Activated T-helper 2 cell treated with anti-CD3 and anti-CD28 coated beads, Interferon-gamma antibody, Interleukin-2, Interleukin-4, amounts not matched to agents 10 μg/mL and 5 μg/mL and 100 μg/mL, durations not matched to agents 14 hours and 24 hours and 36 hours (primary cell): ENCODE measurements around the gene IFT80. TPM values are rescaled to one million over a fixed set of nuclear protein-coding genes. Genes with fewer than 3 reads are reported as not detected.
"Not testable (repeated sequence)": the region's sequence is repeated elsewhere in the genome, so short reads cannot be mapped to it uniquely, and the experiment has no call there.

Experiments used
- DNase-seq: peaks from one replicate; pipeline ENCODE4 v3.0.0; 2021; ENCODE audit warnings: low spot score
- H3K27ac Mint-ChIP-seq: one replicate; pipeline ENCODE4 v1.8.0; 2021; ENCODE audit warnings: mixed read lengths
- H3K27me3 Mint-ChIP-seq: one replicate; pipeline ENCODE4 v1.8.0; 2021; ENCODE audit warnings: low read depth, mixed read lengths
- H3K36me3 Mint-ChIP-seq: one replicate; pipeline ENCODE4 v1.8.0; 2021; ENCODE audit warnings: low read depth, mixed read lengths
- H3K4me1 Mint-ChIP-seq: one replicate; pipeline ENCODE4 v1.8.0; 2021; ENCODE audit warnings: low read depth, mixed read lengths
- H3K4me3 Mint-ChIP-seq: one replicate; pipeline ENCODE4 v1.8.0; 2021; ENCODE audit warnings: low read depth, mild to moderate bottlenecking, moderate library complexity, mixed read lengths
- H3K9me3 Mint-ChIP-seq: one replicate; pipeline ENCODE4 v1.8.0; 2021; ENCODE audit warnings: mixed read lengths
- intact Hi-C: fragments of 100-400 bp; cut with micrococcal nuclease; formaldehyde crosslinking; loops from one replicate; pipeline ENCODE4 v1.15.1; 2023
- total RNA-seq: library from RNA; stranded (reverse); gene quantifications from 2 replicates; pipeline ENCODE4 v1.2.3, GENCODE V29; 2022

The IFT80 gene
- total RNA-seq, 1 donor from 2014 or later, result 19.2 TPM

GRCh38 chr3:160330690-160331089, 68.3 kb downstream of the IFT80 start:
- no peaks in the 10 kb centered on the region for H3K27me3 Mint-ChIP-seq
- no peak for DNase-seq
- no peaks in the 10 kb centered on the region for H3K36me3 Mint-ChIP-seq
- H3K4me3 Mint-ChIP-seq, result no peak overlapping the region
- no peaks in the 10 kb centered on the region for H3K4me1 Mint-ChIP-seq
- no peaks in the 10 kb centered on the region for H3K9me3 Mint-ChIP-seq
- H3K27ac Mint-ChIP-seq, result no peak overlapping the region
- intact Hi-C loops, result no loop called here

GRCh38 chr3:160330109-160330508, 68.9 kb downstream of the IFT80 start:
- intact Hi-C loops, result no loop called here
- Mint-ChIP-seq H3K9me3 (no peaks in the 10 kb centered on the region), H3K36me3 (no peaks in the 10 kb centered on the region), H3K4me1 (no peaks in the 10 kb centered on the region), H3K27me3 (no peaks in the 10 kb centered on the region), H3K27ac (no peak overlapping the region), H3K4me3 (no peak overlapping the region)
- no peak for DNase-seq

GRCh38 chr3:160326286-160326685, 72.7 kb downstream of the IFT80 start:
- H3K4me3 Mint-ChIP-seq, H3K27me3 Mint-ChIP-seq, H3K27ac Mint-ChIP-seq, H3K36me3 Mint-ChIP-seq, intact Hi-C loops, DNase-seq, H3K9me3 Mint-ChIP-seq, H3K4me1 Mint-ChIP-seq: not testable (repeated sequence)

GRCh38 chr3:160321821-160322220, 77.2 kb downstream of the IFT80 start:
- H3K4me1 Mint-ChIP-seq, H3K27me3 Mint-ChIP-seq, H3K27ac Mint-ChIP-seq, H3K36me3 Mint-ChIP-seq, intact Hi-C loops, H3K4me3 Mint-ChIP-seq, DNase-seq, H3K9me3 Mint-ChIP-seq: not testable (repeated sequence)

GRCh38 chr3:160319322-160319721, 79.7 kb downstream of the IFT80 start:
- H3K27me3 Mint-ChIP-seq, result no peaks in the 10 kb centered on the region
- no peaks in the 10 kb centered on the region for H3K4me1 Mint-ChIP-seq
- intact Hi-C loops, result no loop called here
- H3K36me3 Mint-ChIP-seq, result peaks cover 3% of the 10 kb centered on the region
- H3K9me3 Mint-ChIP-seq, result peaks cover 6% of the 10 kb centered on the region
- no peak overlapping the region for H3K27ac Mint-ChIP-seq
- DNase-seq, result no peak
- H3K4me3 Mint-ChIP-seq, result no peak overlapping the region

GRCh38 chr3:160314995-160315394, 84.0 kb downstream of the IFT80 start:
- no peak overlapping the region for H3K4me3 Mint-ChIP-seq

GRCh38 chr3:160312014-160312624, 86.9 kb downstream of the IFT80 start:
- intact Hi-C loops, result no loop called here
- no peak overlapping the region for H3K4me3 Mint-ChIP-seq
- DNase-seq, result no peak
- H3K36me3 Mint-ChIP-seq, result peaks cover 21% of the 10 kb centered on the region
- H3K27ac Mint-ChIP-seq, result no peak overlapping the region
- H3K9me3 Mint-ChIP-seq, result peaks cover 6% of the 10 kb centered on the region
- H3K4me1 Mint-ChIP-seq, result no peaks in the 10 kb centered on the region
- H3K27me3 Mint-ChIP-seq, result no peaks in the 10 kb centered on the region

More at GRCh38 chr3:160314995-160315394, 84.0 kb downstream of the IFT80 start:
- intact Hi-C loops, result no loop called here
- no peak for DNase-seq
- Mint-ChIP-seq H3K4me1 (no peaks in the 10 kb centered on the region), H3K9me3 (no peaks in the 10 kb centered on the region), H3K27ac (no peak overlapping the region), H3K27me3 (no peaks in the 10 kb centered on the region), H3K36me3 (peaks cover 10% of the 10 kb centered on the region)

GRCh38 chr3:160302806-160303205, 96.2 kb downstream of the IFT80 start:
- DNase-seq, result no peak
- Mint-ChIP-seq H3K36me3 (peaks cover 4% of the 10 kb centered on the region), H3K9me3 (no peaks in the 10 kb centered on the region), H3K4me1 (no peaks in the 10 kb centered on the region), H3K27me3 (no peaks in the 10 kb centered on the region), H3K27ac (no peak overlapping the region), H3K4me3 (no peak overlapping the region)
- intact Hi-C loops, result no loop called here

GRCh38 chr3:160296591-160296990, 102.4 kb downstream of the IFT80 start:
- Mint-ChIP-seq H3K27ac (no peak overlapping the region), H3K36me3 (no peaks in the 10 kb centered on the region), H3K27me3 (no peaks in the 10 kb centered on the region), H3K9me3 (no peaks in the 10 kb centered on the region), H3K4me1 (no peaks in the 10 kb centered on the region), H3K4me3 (no peak overlapping the region)
- intact Hi-C loops, result no loop called here
- DNase-seq, result no peak

- no peak for DNase-seq
- Mint-ChIP-seq H3K4me1 (no peaks in the 10 kb centered on the region), H3K27ac (no peak overlapping the region), H3K27me3 (no peaks in the 10 kb centered on the region), H3K4me3 (no peak overlapping the region), H3K9me3 (no peaks in the 10 kb centered on the region), H3K36me3 (no peaks in the 10 kb centered on the region)
- intact Hi-C loops, result no loop called here
Measured at GRCh38 chr3:160291909-160292299, 107.1 kb downstream of the IFT80 start.

GRCh38 chr3:160291290-160291908, 107.6 kb downstream of the IFT80 start:
- Mint-ChIP-seq H3K4me3 (no peak overlapping the region), H3K27ac (no peak overlapping the region), H3K4me1 (no peaks in the 10 kb centered on the region), H3K9me3 (no peaks in the 10 kb centered on the region), H3K36me3 (no peaks in the 10 kb centered on the region), H3K27me3 (no peaks in the 10 kb centered on the region)
- no peak for DNase-seq
- intact Hi-C loops, result no loop called here

GRCh38 chr3:160287666-160288065, 111.4 kb downstream of the IFT80 start:
- H3K4me3 Mint-ChIP-seq, result no peak overlapping the region
- no peaks in the 10 kb centered on the region for H3K4me1 Mint-ChIP-seq
- H3K36me3 Mint-ChIP-seq, result no peaks in the 10 kb centered on the region
- H3K9me3 Mint-ChIP-seq, result no peaks in the 10 kb centered on the region
- no peak overlapping the region for H3K27ac Mint-ChIP-seq
- no peaks in the 10 kb centered on the region for H3K27me3 Mint-ChIP-seq
- intact Hi-C loops, result no loop called here
- no peak for DNase-seq

- Mint-ChIP-seq H3K4me1 (no peaks in the 10 kb centered on the region), H3K27me3 (no peaks in the 10 kb centered on the region), H3K9me3 (no peaks in the 10 kb centered on the region), H3K36me3 (no peaks in the 10 kb centered on the region), H3K27ac (no peak overlapping the region), H3K4me3 (no peak overlapping the region)
- intact Hi-C loops, result no loop called here
- no peak for DNase-seq
Measured at GRCh38 chr3:160286231-160286630, 112.8 kb downstream of the IFT80 start.
